GM23338 (cell line): ENCODE data around the gene MYO19. TPM values are rescaled to one million over a fixed set of nuclear protein-coding genes. Genes with fewer than 3 reads are reported as not detected.

Source experiments
- polyA plus RNA-seq: library from polyadenylated mRNA; unstranded; fragments of >200 nt; fragmentation: Nextera tagmentation; extraction: Ambion mirVana; gene quantifications from 2 replicates; pipeline ENCODE4 v1.2.1, GENCODE V29; 2016
- small RNA-seq: library from RNA; depleted of rRNA; stranded (forward); fragments of <200 nt; gene quantifications from one replicate; pipeline ENCODE3, GENCODE V24; 2014; ENCODE audit warnings: low replicate concordance
- total RNA-seq: library from RNA; depleted of rRNA; stranded (reverse); fragments of >200 nt; shearing (Covaris generic); gene quantifications from 2 replicates; pipeline ENCODE4 v1.2.3, GENCODE V29; 2014; rRNA removed

MYO19 gene
- total and polyA plus RNA-seq, 2 experiments from 2014 or later = 37.9 to 150 TPM

Small RNAs within 50 kb of the gene (small RNA-seq; reads per million reads assigned to genes)
- gene RNA5SP439 = not detected

Other genes with a start within 250 kb of the MYO19 start
- not detected in 2 replicates for gene TBC1D3G, start 211.0 kb downstream of the MYO19 start, total RNA-seq
- gene TBC1D3G, start 211.0 kb downstream of the MYO19 start, polyA plus RNA-seq = not detected in 2 replicates
- gene TBC1D3H, start 146.4 kb downstream of the MYO19 start, total RNA-seq = not detected in 2 replicates
- not detected in 2 replicates for gene TBC1D3H, start 146.4 kb downstream of the MYO19 start, polyA plus RNA-seq
- 50.5 and 81.9 TPM in 2 replicates for gene ZNHIT3, start 48.2 kb downstream of the MYO19 start, total RNA-seq
- 128 and 137 TPM in 2 replicates for gene ZNHIT3, start 48.2 kb downstream of the MYO19 start, polyA plus RNA-seq
- gene PIGW, start 119 bp upstream of the MYO19 start, total RNA-seq = 15.8 and 17.2 TPM in 2 replicates
- gene PIGW, start 119 bp upstream of the MYO19 start, polyA plus RNA-seq = 5.5 and 8.0 TPM in 2 replicates
- 37.9 and 41.2 TPM in 2 replicates for gene GGNBP2, start 10.1 kb upstream of the MYO19 start, total RNA-seq
- 32.0 and 40.7 TPM in 2 replicates for gene GGNBP2, start 10.1 kb upstream of the MYO19 start, polyA plus RNA-seq
- gene DHRS11, start 57.0 kb upstream of the MYO19 start, total RNA-seq = 36.7 and 39.6 TPM in 2 replicates
- gene DHRS11, start 57.0 kb upstream of the MYO19 start, polyA plus RNA-seq = 20.4 and 23.4 TPM in 2 replicates
- gene MRM1, start 66.7 kb upstream of the MYO19 start, total RNA-seq = 20.4 and 22.9 TPM in 2 replicates
- gene MRM1, start 66.7 kb upstream of the MYO19 start, polyA plus RNA-seq = 7.6 and 8.4 TPM in 2 replicates